NB4 (cell line): ENCODE data around the gene NEFH.
A peak's percentile ranks its signal among the peaks of the same experiment; 100 is the strongest.

Experiments used
- MYC ChIP-seq: IDR thresholded peaks from 2 replicates; pipeline ENCODE4 v1.6.1; 2011; ENCODE audit warnings: low read depth, low read length
- POLR2A ChIP-seq: IDR thresholded peaks from 2 replicates; pipeline ENCODE4 v1.6.1; 2011; ENCODE audit warnings: mild to moderate bottlenecking; ENCODE audit not compliant: insufficient read length; ENCODE audit errors: extremely low read depth
- TF ChIP-seq, protein P1 (sequence below): IDR thresholded peaks from one replicate; pipeline ENCODE4 v1.5.1; 2012; ENCODE audit warnings: low read depth, low read length
- TF ChIP-seq, protein P2 (sequence below): IDR thresholded peaks from 2 replicates; pipeline ENCODE4 v1.6.1; 2011; ENCODE audit warnings: low read depth, low read length

GRCh38 chr22:29524442-29525191 is 44.6 kb downstream of the NEFH start:
- TF ChIP-seq, protein P1, sequence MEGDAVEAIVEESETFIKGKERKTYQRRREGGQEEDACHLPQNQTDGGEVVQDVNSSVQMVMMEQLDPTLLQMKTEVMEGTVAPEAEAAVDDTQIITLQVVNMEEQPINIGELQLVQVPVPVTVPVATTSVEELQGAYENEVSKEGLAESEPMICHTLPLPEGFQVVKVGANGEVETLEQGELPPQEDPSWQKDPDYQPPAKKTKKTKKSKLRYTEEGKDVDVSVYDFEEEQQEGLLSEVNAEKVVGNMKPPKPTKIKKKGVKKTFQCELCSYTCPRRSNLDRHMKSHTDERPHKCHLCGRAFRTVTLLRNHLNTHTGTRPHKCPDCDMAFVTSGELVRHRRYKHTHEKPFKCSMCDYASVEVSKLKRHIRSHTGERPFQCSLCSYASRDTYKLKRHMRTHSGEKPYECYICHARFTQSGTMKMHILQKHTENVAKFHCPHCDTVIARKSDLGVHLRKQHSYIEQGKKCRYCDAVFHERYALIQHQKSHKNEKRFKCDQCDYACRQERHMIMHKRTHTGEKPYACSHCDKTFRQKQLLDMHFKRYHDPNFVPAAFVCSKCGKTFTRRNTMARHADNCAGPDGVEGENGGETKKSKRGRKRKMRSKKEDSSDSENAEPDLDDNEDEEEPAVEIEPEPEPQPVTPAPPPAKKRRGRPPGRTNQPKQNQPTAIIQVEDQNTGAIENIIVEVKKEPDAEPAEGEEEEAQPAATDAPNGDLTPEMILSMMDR = peak; percentile 62
- TF ChIP-seq, protein P2, sequence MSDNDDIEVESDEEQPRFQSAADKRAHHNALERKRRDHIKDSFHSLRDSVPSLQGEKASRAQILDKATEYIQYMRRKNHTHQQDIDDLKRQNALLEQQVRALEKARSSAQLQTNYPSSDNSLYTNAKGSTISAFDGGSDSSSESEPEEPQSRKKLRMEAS = no peak
- no peak for TF ChIP-seq MYC
- no peak for TF ChIP-seq POLR2A
